Esophagus squamous epithelium (tissue), 5 donors: ENCODE measurements around the gene ANKRD31. TPM values are rescaled to one million over a fixed set of nuclear protein-coding genes. Genes with fewer than 3 reads are reported as not detected.
"Not testable (repeated sequence)": the region's sequence is repeated elsewhere in the genome, so short reads cannot be mapped to it uniquely, and the experiment has no call there.

Experiments used
- DNase-seq: peaks from one replicate; lab custom pipeline; 2025; lab: John Stamatoyannopoulos, UW
- H3K27ac ChIP-seq, 4 donors: fragments of 200-600 bp; sonication (generic); one replicate each; pipeline ENCODE4 v1.5.1; 2016 to 2019; ENCODE audit warnings: mild to moderate bottlenecking in 1 of 4
- H3K27me3 ChIP-seq, 4 donors: fragments of 200-600 bp; sonication (generic); 1 replicate in 3 of 4; 2 replicates in 1 of 4; pipeline versions ENCODE4 v1.5.1 to v1.6.0; 2017 to 2021; ENCODE audit warnings: antibody characterized with exemption in 1 of 4
- H3K36me3 ChIP-seq, 3 donors: fragments of 200-600 bp; sonication (generic); one replicate each; pipeline ENCODE4 v1.5.1; 2016 to 2019
- H3K4me1 ChIP-seq, 3 donors: fragments of 200-600 bp; sonication (generic); one replicate each; pipeline ENCODE4 v1.5.1; 2017 to 2019
- H3K4me3 ChIP-seq, 4 donors: fragments of 200-600 bp; sonication (generic); 1 replicate in 3 of 4; 2 replicates in 1 of 4; pipeline ENCODE4 v1.5.1; 2016 to 2019; ENCODE audit warnings: mild to moderate bottlenecking in 2 of 4, moderate library complexity in 1 of 4
- H3K9me3 ChIP-seq, 3 donors: fragments of 200-600 bp; sonication (generic); one replicate each; pipeline ENCODE4 v1.5.1; 2016 to 2019
- CTCF ChIP-seq, 6 experiments: fragments of 450-650 bp in 4 of 6; fragments of 200-600 bp in 2 of 6; sonication (generic) in 2 of 6; IDR thresholded peaks; one replicate each; pipeline ENCODE4 v1.5.1; 2016 to 2019; ENCODE audit warnings: antibody characterized with exemption in 6 of 6, mild to moderate bottlenecking in 4 of 6, moderate library complexity in 4 of 6
- POLR2A ChIP-seq, 4 donors: fragments of 450-650 bp; IDR thresholded peaks; one replicate each; pipeline ENCODE4 v1.6.1; 2017; ENCODE audit warnings: antibody characterized with exemption in 4 of 4, mild to moderate bottlenecking in 4 of 4, moderate library complexity in 3 of 4
- WGBS, 2 donors: methylation state at CpG; one replicate each; pipeline ENCODE4 v1.1.5; 2018; 5-methylcytosine and 5-hydroxymethylcytosine counted together
- intact Hi-C: fragments of 100-400 bp; cut with DNase I; formaldehyde crosslinking; loops from one replicate; pipeline ENCODE4 v1.15.0; 2022
- total RNA-seq, 4 donors: library from RNA; depleted of rRNA; stranded (reverse); fragments of >200 nt; gene quantifications; one replicate each; pipeline ENCODE4 v1.1.0, GENCODE V29; 2016
- donor health status: DM: yes; HTN: yes; CAD: no.

The ANKRD31 gene
- total RNA-seq, 4 donors from 2014 or later: 0.19 to 1.1 (median 0.54) TPM

- Histone ChIP-seq H3K27me3 (no peaks in the 10 kb centered on the region), H3K9me3 (no peaks in the 10 kb centered on the region), H3K36me3 (no peaks in the 10 kb centered on the region), H3K27ac (no peak overlapping the region), H3K4me1 (no peaks in the 10 kb centered on the region), H3K4me3 (no peak overlapping the region)
- 64 to 71% methylated on average over 2 of the region's 2 CpGs for WGBS, 2 donors
- DNase-seq: no peak
- TF ChIP-seq CTCF (IDR thresholded peaks at IDR 0.05): no peak
- no peak for TF ChIP-seq POLR2A (IDR thresholded peaks at IDR 0.05)
- intact Hi-C loops: no loop called here
Measured at GRCh38 chr5:75226916-75227315, 9.8 kb downstream of the ANKRD31 start.

DNA sequence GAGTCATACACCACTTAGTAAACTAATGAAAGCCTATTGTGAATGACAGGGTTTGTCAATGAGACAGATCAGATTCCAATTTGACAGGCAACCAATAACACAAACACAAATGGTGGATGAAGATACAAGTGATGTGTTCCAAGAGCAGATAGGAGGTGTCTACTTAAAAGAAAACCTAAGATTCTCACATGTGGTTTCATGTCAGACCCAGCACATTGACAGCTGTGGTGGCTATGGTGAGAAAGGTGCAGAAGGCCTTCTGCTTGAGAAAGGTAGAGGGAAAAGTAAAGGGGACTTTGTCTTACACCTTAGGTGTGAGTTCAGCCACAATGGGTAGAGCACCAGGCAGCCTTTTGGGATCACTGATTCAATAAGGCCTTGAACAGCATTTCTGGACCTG lies 11.2 kb downstream of the ANKRD31 start:
- TF ChIP-seq POLR2A (IDR thresholded peaks at IDR 0.05): no peak
- TF ChIP-seq CTCF (IDR thresholded peaks at IDR 0.05): no peak
- Histone ChIP-seq H3K36me3 (no peaks in the 10 kb centered on the region), H3K27me3 (no peaks in the 10 kb centered on the region), H3K9me3 (peaks cover 0 to 5% (median 0%) of the 10 kb centered on the region in 3 donors), H3K4me3 (no peak overlapping the region), H3K4me1 (no peaks in the 10 kb centered on the region), H3K27ac (no peak overlapping the region)
- intact Hi-C loops: no loop called here
- no peak for DNase-seq

- H3K36me3 ChIP-seq, DNase-seq, H3K4me3 ChIP-seq, H3K27ac ChIP-seq, H3K4me1 ChIP-seq, H3K27me3 ChIP-seq, intact Hi-C loops: not testable (repeated sequence)
- H3K9me3 ChIP-seq: peaks cover 0 to 18% (median 9%) of the 10 kb centered on the region in 3 donors
- WGBS, 2 donors: 65 to 77% methylated on average over 2 of the region's 2 CpGs
Measured at GRCh38 chr5:75220787-75221186, 15.9 kb downstream of the ANKRD31 start.

DNA sequence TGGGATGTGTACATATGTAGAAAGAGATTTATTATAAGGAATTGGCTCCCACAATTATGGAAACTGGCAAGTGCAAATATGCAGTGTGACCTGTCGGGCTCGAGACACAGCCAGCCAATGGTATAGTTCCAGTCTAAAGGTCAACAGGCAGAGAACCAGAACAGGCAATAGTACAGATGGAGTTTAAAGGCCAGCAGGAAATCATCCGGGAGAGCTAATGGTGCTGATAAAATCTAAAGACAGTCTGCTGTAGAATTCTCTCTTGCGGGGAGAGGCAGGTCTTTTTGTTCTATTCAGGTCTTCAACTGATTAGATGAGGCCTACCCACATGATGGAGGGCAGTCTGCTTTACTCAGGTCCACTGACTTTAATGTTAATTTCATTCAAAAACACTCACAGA lies 21.8 kb downstream of the ANKRD31 start:
- 87% methylated on average over 4 of the region's 4 CpGs for WGBS, 2 donors
- H3K9me3 ChIP-seq: peaks cover 0 to 11% (median 9%) of the 10 kb centered on the region in 3 donors
- TF ChIP-seq POLR2A (IDR thresholded peaks at IDR 0.05) (no peak), CTCF (IDR thresholded peaks at IDR 0.05) (no peak)
- no peaks in the 10 kb centered on the region for H3K27me3 ChIP-seq
- no peak overlapping the region for H3K27ac ChIP-seq
- DNase-seq: no peak
- no peaks in the 10 kb centered on the region for H3K4me1 ChIP-seq
- H3K4me3 ChIP-seq: no peak overlapping the region
- intact Hi-C loops: no loop called here
- H3K36me3 ChIP-seq: no peaks in the 10 kb centered on the region

DNA sequence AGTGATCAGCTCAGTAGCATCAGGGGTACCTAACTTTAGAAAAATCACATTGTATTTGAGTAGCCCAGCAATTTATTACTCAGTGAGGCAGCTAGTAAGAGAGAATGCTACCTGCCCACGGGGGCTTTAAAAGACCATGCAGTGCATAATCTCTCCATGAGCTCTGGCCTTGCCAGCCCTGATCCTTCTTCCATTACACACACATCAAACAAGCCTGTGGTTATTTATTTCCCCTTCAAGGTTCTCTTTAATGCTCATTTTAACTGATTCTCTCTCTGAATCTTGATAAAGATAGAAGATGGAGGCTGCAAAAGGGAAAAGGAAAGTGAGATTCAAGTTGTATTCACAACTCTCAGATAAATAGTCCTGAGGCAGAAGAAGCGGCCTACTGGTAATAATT lies 22.3 kb downstream of the ANKRD31 start:
- no peaks in the 10 kb centered on the region for H3K27me3 ChIP-seq
- no peak overlapping the region for H3K4me3 ChIP-seq
- 77 to 79% methylated on average over 2 of the region's 2 CpGs for WGBS, 2 donors
- no peak overlapping the region for H3K27ac ChIP-seq
- H3K4me1 ChIP-seq: no peaks in the 10 kb centered on the region
- H3K9me3 ChIP-seq: peaks cover 0 to 11% (median 9%) of the 10 kb centered on the region in 3 donors
- DNase-seq: no peak
- intact Hi-C loops: no loop called here
- TF ChIP-seq CTCF (IDR thresholded peaks at IDR 0.05) (no peak), POLR2A (IDR thresholded peaks at IDR 0.05) (no peak)
- no peaks in the 10 kb centered on the region for H3K36me3 ChIP-seq

DNA sequence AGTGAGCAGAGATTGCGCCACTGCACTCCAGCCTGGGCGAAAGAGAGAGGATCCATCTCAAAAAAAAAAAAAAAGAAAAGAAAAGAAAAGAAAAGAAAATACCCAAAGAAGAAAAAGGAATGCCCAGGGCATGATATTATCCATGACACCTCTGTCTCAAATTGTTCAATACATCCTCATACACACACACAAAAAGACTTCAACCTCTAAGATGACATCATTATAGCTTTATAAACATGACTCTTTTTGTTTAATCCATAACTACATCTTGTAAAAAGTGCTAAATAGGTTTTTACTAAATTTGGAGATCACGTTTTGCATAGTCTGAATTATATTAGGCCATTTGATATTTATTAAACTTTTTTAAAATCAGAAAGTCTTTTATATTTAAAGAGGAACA lies 33.1 kb downstream of the ANKRD31 start:
- Histone ChIP-seq H3K36me3 (no peaks in the 10 kb centered on the region), H3K4me3 (no peak overlapping the region), H3K27me3 (no peaks in the 10 kb centered on the region), H3K27ac (no peak overlapping the region), H3K4me1 (no peaks in the 10 kb centered on the region), H3K9me3 (no peaks in the 10 kb centered on the region)
- TF ChIP-seq POLR2A (IDR thresholded peaks at IDR 0.05) (no peak), CTCF (IDR thresholded peaks at IDR 0.05) (no peak)
- intact Hi-C loops: no loop called here
- no peak for DNase-seq
- 82 to 87% methylated on average over 3 of the region's 3 CpGs for WGBS, 2 donors
